ENCODE measurements around the gene HAUS7.

HAUS7 gene

GRCh38 chrX:153470411-153471363 lies at the start of gene HAUS7:
Gene HAUS7, minus strand, starts transcription at chrX:153470576. Its CDS starts 19 bp downstream, at chrX:153470557.
- H3K36me3 Mint-ChIP-seq = peaks cover 2% of the 10 kb centered on the region
- DNase-seq (ENCODE audit: low spot score in 2 of 2) (peak; percentile 67 to 71), ATAC-seq (ENCODE audit: low read depth) (peak; percentile 80)
- peak within 1 kb of the TSS; percentile 81 for H3K4me3 Mint-ChIP-seq
- H3K27me3 Mint-ChIP-seq = no peaks in the 10 kb centered on the region
- peaks cover 3% of the 10 kb centered on the region for H3K4me1 Mint-ChIP-seq
- no peak within 1 kb of the TSS for H3K27ac Mint-ChIP-seq
- H3K9me3 Mint-ChIP-seq = no peaks in the 10 kb centered on the region

- Mint-ChIP-seq H3K27me3 (peaks cover 15% of the 10 kb centered on the region), H3K36me3 (no peaks in the 10 kb centered on the region), H3K9me3 (no peaks in the 10 kb centered on the region), H3K4me1 (peaks cover 5% of the 10 kb centered on the region), H3K27ac (no peak overlapping the region), H3K4me3 (no peak overlapping the region)
- no peak for DNase-seq (ENCODE audit: low spot score in 2 of 2)
- no peak for ATAC-seq (ENCODE audit: low read depth)
These were observed 49.4 kb upstream of the HAUS7 start for GRCh38 chrX:153519569-153520286.

GRCh38 chrX:153517946-153518834 lies 47.8 kb upstream of the HAUS7 start:
- Mint-ChIP-seq H3K4me3 (peak overlapping the region; percentile 24), H3K4me1 (peaks cover 5% of the 10 kb centered on the region), H3K27me3 (peaks cover 15% of the 10 kb centered on the region), H3K36me3 (no peaks in the 10 kb centered on the region), H3K27ac (no peak overlapping the region), H3K9me3 (no peaks in the 10 kb centered on the region)
- DNase-seq (ENCODE audit: low spot score in 2 of 2) (no peak), ATAC-seq (ENCODE audit: low read depth) (no peak)

GRCh38 chrX:153517423-153517822 lies 47.0 kb upstream of the HAUS7 start, which contains the start of gene ATP2B3:
Gene ATP2B3, plus strand, starts transcription at chrX:153517642. Its CDS starts 18,606 bp downstream, at chrX:153536248.
- no peak for ATAC-seq (ENCODE audit: low read depth)
- Mint-ChIP-seq H3K4me1 (peaks cover 5% of the 10 kb centered on the region), H3K4me3 (peak within 1 kb of the TSS; percentile 24), H3K27me3 (peaks cover 15% of the 10 kb centered on the region), H3K27ac (no peak within 1 kb of the TSS), H3K36me3 (no peaks in the 10 kb centered on the region), H3K9me3 (no peaks in the 10 kb centered on the region)
- no peak for DNase-seq (ENCODE audit: low spot score in 2 of 2)

- Mint-ChIP-seq H3K27ac (no peak overlapping the region), H3K27me3 (peaks cover 12% of the 10 kb centered on the region), H3K4me1 (peaks cover 5% of the 10 kb centered on the region), H3K9me3 (no peaks in the 10 kb centered on the region), H3K4me3 (no peak overlapping the region), H3K36me3 (no peaks in the 10 kb centered on the region)
- DNase-seq (ENCODE audit: low spot score in 2 of 2) (no peak), ATAC-seq (ENCODE audit: low read depth) (no peak)
These were observed 45.7 kb upstream of the HAUS7 start for GRCh38 chrX:153516073-153516472.

DNA sequence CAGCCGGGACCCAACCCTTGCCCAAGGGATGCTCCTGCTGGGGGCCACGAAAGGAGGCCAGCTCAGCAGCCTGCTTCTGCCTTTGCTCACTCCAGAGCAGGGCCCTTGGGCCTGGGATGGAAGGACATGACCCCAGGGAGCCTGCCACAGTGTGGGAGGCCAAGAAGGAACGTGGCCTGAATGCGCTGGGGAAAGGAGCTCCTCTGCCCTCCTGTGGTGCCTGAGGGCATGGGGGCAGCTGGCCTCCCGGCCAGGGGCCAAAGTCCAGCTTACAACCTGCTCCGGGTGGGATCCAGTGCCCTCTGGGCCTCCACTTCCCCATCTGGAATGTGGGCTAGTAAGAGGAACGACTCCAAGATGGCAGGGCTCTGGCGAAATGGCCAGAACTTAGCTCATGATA lies 45.1 kb upstream of the HAUS7 start:
- ATAC-seq (ENCODE audit: low read depth) (no peak), DNase-seq (ENCODE audit: low spot score in 2 of 2) (no peak)
- Mint-ChIP-seq H3K4me3 (no peak overlapping the region), H3K9me3 (no peaks in the 10 kb centered on the region), H3K4me1 (peaks cover 5% of the 10 kb centered on the region), H3K27me3 (peaks cover 12% of the 10 kb centered on the region), H3K27ac (no peak overlapping the region), H3K36me3 (no peaks in the 10 kb centered on the region)

DNA sequence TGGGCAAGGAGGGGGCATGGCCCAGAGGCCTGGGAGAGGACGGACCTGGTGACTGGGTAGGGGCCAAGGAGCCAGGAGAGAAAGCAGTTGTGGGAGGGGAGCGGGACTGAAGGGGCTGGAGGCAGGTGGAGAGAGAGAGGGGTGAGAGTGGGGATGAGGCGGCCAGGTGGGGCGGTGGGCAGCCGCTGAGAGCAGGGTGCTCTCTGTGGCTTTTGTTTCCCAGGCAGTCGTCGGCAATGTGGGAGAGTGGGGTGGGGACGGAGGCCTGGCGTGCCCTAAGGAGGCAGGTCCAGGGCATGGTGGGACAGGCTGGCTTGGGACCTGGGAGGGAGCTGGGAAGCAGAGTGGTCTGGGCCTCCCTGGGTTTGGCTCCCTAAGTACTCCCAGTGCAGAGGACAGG lies 43.9 kb upstream of the HAUS7 start:
- Mint-ChIP-seq H3K27ac (no peak overlapping the region), H3K27me3 (peaks cover 10% of the 10 kb centered on the region), H3K4me1 (peaks cover 5% of the 10 kb centered on the region), H3K4me3 (no peak overlapping the region), H3K36me3 (no peaks in the 10 kb centered on the region), H3K9me3 (no peaks in the 10 kb centered on the region)
- DNase-seq (ENCODE audit: low spot score in 2 of 2) (no peak), ATAC-seq (ENCODE audit: low read depth) (no peak)

- DNase-seq (ENCODE audit: low spot score in 2 of 2) (no peak), ATAC-seq (ENCODE audit: low read depth) (no peak)
- no peaks in the 10 kb centered on the region for H3K36me3 Mint-ChIP-seq
- H3K27ac Mint-ChIP-seq = no peak overlapping the region
- peaks cover 10% of the 10 kb centered on the region for H3K27me3 Mint-ChIP-seq
- peaks cover 5% of the 10 kb centered on the region for H3K4me1 Mint-ChIP-seq
- no peak overlapping the region for H3K4me3 Mint-ChIP-seq
- no peaks in the 10 kb centered on the region for H3K9me3 Mint-ChIP-seq
These were observed 42.9 kb upstream of the HAUS7 start for GRCh38 chrX:153513265-153513664.

DNA sequence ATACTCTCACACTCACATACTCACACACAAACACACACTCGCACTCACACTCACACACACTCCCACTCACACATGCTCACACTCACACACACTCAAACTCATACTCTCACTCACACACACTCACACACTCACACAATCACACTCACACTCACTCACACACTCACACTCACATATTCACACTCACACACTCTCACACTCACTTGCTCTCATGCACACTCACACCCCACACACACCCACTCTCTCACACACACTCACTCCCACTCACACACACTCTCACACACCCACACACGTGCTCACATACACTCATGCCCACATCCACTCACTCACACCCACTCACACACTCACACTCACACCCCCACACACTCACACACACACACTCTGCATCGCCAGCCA lies 42.1 kb upstream of the HAUS7 start:
- Mint-ChIP-seq H3K9me3 (no peaks in the 10 kb centered on the region), H3K4me3 (no peak overlapping the region), H3K4me1 (peaks cover 5% of the 10 kb centered on the region), H3K27me3 (peaks cover 8% of the 10 kb centered on the region), H3K36me3 (no peaks in the 10 kb centered on the region), H3K27ac (no peak overlapping the region)
- ATAC-seq (ENCODE audit: low read depth) (no peak), DNase-seq (ENCODE audit: low spot score in 2 of 2) (no peak)

- no peaks in the 10 kb centered on the region for H3K36me3 Mint-ChIP-seq
These were observed 41.6 kb upstream of the HAUS7 start for GRCh38 chrX:153511784-153512500.

GRCh38 chrX:153510383-153510782 lies 40.0 kb upstream of the HAUS7 start:
- Mint-ChIP-seq H3K27me3 (peaks cover 1% of the 10 kb centered on the region), H3K4me3 (no peak overlapping the region), H3K36me3 (no peaks in the 10 kb centered on the region), H3K9me3 (no peaks in the 10 kb centered on the region), H3K27ac (no peak overlapping the region), H3K4me1 (no peaks in the 10 kb centered on the region)
- ATAC-seq (ENCODE audit: low read depth) (no peak), DNase-seq (ENCODE audit: low spot score in 2 of 2) (no peak)

More at GRCh38 chrX:153511784-153512500, 41.6 kb upstream of the HAUS7 start:
- DNase-seq (ENCODE audit: low spot score in 2 of 2) = no peak
- Mint-ChIP-seq H3K9me3 (no peaks in the 10 kb centered on the region), H3K27me3 (peaks cover 8% of the 10 kb centered on the region), H3K4me1 (peaks cover 5% of the 10 kb centered on the region), H3K27ac (no peak overlapping the region), H3K4me3 (no peak overlapping the region)
- ATAC-seq (ENCODE audit: low read depth) = no peak

DNA sequence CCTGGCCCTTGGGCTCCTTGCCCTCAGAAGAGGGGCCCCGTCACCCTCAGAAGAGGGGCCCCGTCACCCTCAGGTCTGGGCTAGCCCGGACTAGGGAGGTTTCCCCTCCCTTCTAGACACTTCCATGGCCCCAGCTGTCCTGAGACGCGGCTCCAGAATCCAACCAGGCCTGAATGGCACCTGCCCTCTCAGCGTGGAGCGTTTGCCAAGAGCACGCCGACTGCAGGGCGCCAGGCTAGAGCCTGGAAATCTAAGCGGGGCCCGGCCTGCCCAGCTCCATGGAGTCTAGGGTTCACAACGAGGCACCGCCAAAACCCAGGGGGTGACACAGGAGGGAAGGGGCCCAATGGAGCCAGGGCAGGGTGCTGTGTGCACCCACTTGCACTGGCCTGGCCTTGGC lies 39.2 kb upstream of the HAUS7 start:
- no peaks in the 10 kb centered on the region for H3K36me3 Mint-ChIP-seq
- H3K27ac Mint-ChIP-seq = no peak overlapping the region
- no peak for DNase-seq (ENCODE audit: low spot score in 2 of 2)
- peaks cover 1% of the 10 kb centered on the region for H3K27me3 Mint-ChIP-seq
- no peak for ATAC-seq (ENCODE audit: low read depth)
- H3K4me3 Mint-ChIP-seq = no peak overlapping the region
- H3K4me1 Mint-ChIP-seq = no peaks in the 10 kb centered on the region
- no peaks in the 10 kb centered on the region for H3K9me3 Mint-ChIP-seq
